Ishikawa (cell line): ENCODE data around the gene TNFRSF18.

Experiments
- CEBPB ChIP-seq: IDR thresholded peaks from 2 replicates; pipeline ENCODE4 v1.6.1; 2012
- CREB1 ChIP-seq: IDR thresholded peaks from 2 replicates; pipeline ENCODE4 v1.6.1; 2012; ENCODE audit warnings: low read depth
- EGR1 ChIP-seq: IDR thresholded peaks from 2 replicates; pipeline ENCODE4 v1.6.1; 2012
- EP300 ChIP-seq: IDR thresholded peaks from 2 replicates; pipeline ENCODE4 v1.6.1; 2012; ENCODE audit warnings: borderline replicate concordance
- FOXM1 ChIP-seq: IDR thresholded peaks from 2 replicates; pipeline ENCODE4 v1.6.1; 2012; ENCODE audit warnings: low read depth, borderline replicate concordance
- NFIC ChIP-seq: IDR thresholded peaks from 2 replicates; pipeline ENCODE4 v1.6.1; 2012
- RAD21 ChIP-seq: IDR thresholded peaks from 2 replicates; pipeline ENCODE4 v1.6.1; 2012; ENCODE audit warnings: low read depth
- REST ChIP-seq: IDR thresholded peaks from 2 replicates; pipeline ENCODE4 v1.6.1; 2012; ENCODE audit warnings: low read depth, mild to moderate bottlenecking
- TAF1 ChIP-seq: IDR thresholded peaks from 2 replicates; pipeline ENCODE4 v1.6.1; 2012; ENCODE audit warnings: low read depth, mild to moderate bottlenecking
- TCF12 ChIP-seq: IDR thresholded peaks from 2 replicates; pipeline ENCODE4 v1.6.1; 2012; ENCODE audit warnings: low read depth
- TEAD4 ChIP-seq: IDR thresholded peaks from 2 replicates; pipeline ENCODE4 v1.6.1; 2012
- USF1 ChIP-seq: IDR thresholded peaks from 2 replicates; pipeline ENCODE4 v1.6.1; 2012
- YY1 ChIP-seq: IDR thresholded peaks from 2 replicates; pipeline ENCODE4 v1.6.1; 2012; ENCODE audit warnings: low read depth
- ZBTB7A ChIP-seq: IDR thresholded peaks from 2 replicates; pipeline ENCODE4 v1.6.1; 2012; ENCODE audit warnings: low read depth
- TF ChIP-seq, protein P1 (sequence below): IDR thresholded peaks from 2 replicates; pipeline ENCODE4 v1.6.1; 2012

The TNFRSF18 gene

DNA sequence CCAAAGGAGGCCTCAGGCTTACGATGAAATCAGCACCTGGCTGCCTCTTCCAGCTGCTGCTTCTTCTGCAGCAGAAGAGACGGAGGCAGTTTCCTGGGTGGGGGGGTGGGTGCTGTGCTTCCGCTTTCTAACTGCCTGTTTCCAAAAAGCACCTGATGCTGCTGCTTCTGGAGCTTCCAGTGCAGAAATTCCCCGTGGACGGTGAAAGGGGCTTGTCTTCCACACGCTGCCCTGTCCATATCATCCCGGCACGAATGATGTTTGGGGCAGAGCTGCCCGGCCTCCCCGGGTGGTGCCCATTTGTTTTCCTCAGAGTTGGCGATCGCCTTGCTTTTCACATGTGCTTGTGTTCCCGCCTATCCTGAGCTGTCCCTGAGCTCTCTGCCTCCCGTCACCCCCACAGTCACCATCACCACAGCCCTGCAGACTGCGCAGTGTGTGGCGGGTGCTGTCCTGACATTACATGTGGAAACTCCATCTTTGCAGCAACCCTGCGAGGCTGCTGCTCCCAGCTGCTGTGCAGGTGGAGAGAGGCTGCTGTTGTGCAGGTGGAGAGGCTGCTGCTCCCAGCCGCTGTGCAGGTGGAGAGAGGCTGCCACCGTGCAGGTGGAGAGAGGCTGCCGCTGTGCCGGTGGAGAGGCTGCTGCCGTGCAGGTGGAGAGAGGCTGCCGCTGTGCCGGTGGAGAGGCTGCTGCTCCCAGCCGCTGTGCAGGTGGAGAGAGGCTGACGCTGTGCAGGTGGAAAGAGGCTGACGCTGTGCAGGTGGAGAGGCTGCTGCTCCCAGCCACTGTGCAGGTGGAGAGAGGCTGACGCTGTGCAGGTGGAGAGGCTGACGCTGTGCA, 30.9 kb downstream of the TNFRSF18 start:
- TF ChIP-seq USF1: no peak
- no peak for TF ChIP-seq EP300
- no peak for TF ChIP-seq TAF1
- TF ChIP-seq TCF12: no peak
- no peak for TF ChIP-seq CREB1
- TF ChIP-seq YY1: no peak
- TF ChIP-seq EGR1: no peak
- TF ChIP-seq TEAD4: no peak
- TF ChIP-seq ZBTB7A: no peak
- TF ChIP-seq CEBPB: no peak
- TF ChIP-seq, protein P1, sequence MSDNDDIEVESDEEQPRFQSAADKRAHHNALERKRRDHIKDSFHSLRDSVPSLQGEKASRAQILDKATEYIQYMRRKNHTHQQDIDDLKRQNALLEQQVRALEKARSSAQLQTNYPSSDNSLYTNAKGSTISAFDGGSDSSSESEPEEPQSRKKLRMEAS: no peak; the same call in 1 of the 2 replicates
- no peak for TF ChIP-seq RAD21
- TF ChIP-seq NFIC: no peak
- no peak for TF ChIP-seq REST
- TF ChIP-seq FOXM1: no peak

DNA sequence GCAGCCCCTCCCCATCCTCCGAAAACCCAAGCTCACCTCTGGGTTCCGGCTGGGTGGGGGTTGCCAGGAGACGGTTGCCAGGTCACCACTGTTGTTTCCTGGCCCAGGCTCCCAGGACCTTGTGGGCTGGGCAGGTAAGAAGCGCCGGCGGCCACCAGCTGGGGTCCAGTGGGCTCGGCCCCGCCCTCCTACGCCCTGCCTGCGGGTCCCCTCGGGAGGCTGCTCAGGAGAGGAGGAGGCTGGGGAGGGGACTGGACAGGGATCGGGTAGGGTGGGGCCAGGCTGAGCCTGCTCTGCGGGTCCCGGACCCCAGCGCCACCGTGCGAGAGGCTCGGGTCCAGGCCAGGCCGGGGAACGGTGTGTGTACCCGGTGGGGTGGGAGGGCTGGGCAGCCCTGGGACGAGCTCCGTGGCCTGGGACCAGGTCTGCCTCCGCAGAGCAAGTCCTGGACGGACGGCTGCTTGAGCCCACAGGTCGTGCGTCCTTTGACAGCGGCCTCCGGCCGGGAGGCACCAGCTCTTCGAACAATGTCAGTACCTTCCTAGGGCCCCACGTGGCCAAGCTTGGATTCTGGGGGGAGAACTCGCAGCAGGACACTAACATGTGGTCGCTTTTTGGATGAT, 32.5 kb downstream of the TNFRSF18 start, which contains the start of gene TTLL10:
TTLL10 (plus strand) TSS at position 88 of the 623 bp plus-strand sequence. CDS start 5,336 bp downstream, outside the sequence.
- TF ChIP-seq YY1 (no peak), TEAD4 (no peak), EP300 (no peak), TAF1 (no peak), NFIC (no peak), USF1 (no peak)

DNA sequence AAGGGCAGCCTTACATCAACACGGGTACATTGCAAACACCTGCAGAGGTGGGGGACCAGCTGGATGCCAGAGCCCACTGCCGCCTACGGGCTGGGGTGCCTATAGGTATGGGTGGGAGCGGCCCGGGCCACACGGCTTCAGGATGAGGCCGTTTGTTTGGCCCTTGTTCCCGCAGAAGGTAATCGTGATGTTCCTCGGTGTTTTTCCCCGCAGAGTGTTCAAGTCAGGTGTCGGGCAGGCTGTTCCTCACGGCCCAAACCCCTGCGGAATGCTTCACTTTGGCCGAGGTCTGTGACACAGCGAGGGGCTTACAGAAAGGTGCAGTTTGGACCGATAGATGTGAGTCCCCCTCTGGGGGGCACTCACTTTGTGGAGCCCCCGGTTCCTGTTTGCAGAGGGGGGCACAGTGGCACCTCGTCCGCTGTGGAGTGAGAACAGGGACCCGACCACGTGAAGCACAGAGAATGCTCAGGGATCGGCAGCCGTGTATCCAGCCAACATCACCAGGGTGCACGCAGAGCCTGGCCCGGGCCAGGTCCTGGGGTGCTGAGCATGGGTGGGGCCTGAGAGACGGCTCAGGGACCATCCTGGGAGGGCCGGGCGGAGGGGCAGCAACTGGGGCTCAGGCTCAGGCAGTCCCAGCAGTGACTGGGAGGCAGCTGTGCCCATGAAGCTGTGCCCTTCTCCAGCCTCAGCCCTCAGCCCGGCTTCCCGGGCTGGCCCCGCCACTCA, 33.2 kb downstream of the TNFRSF18 start:
- TF ChIP-seq NFIC (no peak), TCF12 (no peak), YY1 (no peak), EGR1 (no peak), USF1 (no peak), RAD21 (no peak), REST (no peak), TAF1 (no peak), FOXM1 (no peak), CREB1 (no peak), TEAD4 (no peak), ZBTB7A (no peak), CEBPB (no peak), EP300 (no peak)
- TF ChIP-seq, protein P1: no peak

- TF ChIP-seq ZBTB7A (peak; percentile 32; the same call in 1 of the 2 replicates), NFIC (no peak)
These were observed 34.6 kb downstream of the TNFRSF18 start for GRCh38 chr1:1171546-1172340.
